Thyroid gland (tissue), 4 donors: Measurements from ENCODE around the gene CIB2.

ENCODE experiments used
- CTCF ChIP-seq, 6 experiments: fragments of 200-600 bp in 3 of 6; fragments of 450-650 bp in 3 of 6; sonication (generic) in 3 of 6; IDR thresholded peaks; one replicate each; pipeline ENCODE4 v1.5.1; 2016 to 2019; ENCODE audit warnings: antibody characterized with exemption in 6 of 6, mild to moderate bottlenecking in 2 of 6, inconsistent platforms in 1 of 6, moderate library complexity in 1 of 6
- POLR2A ChIP-seq, 2 donors: fragments of 450-650 bp; IDR thresholded peaks; one replicate each; pipeline ENCODE4 v1.6.1; 2017; ENCODE audit warnings: antibody characterized with exemption in 2 of 2, mild to moderate bottlenecking in 2 of 2, moderate library complexity in 1 of 2

- TF ChIP-seq CTCF (IDR thresholded peaks at IDR 0.05) (no peak), POLR2A (IDR thresholded peaks at IDR 0.05) (no peak)
These were observed 6.0 kb downstream of the CIB2 start for GRCh38 chr15:78125267-78125666.
